Activated effector memory CD4-positive, alpha-beta T cell treated with Interleukin-2 at 50 U/mL for 16 hours (primary cell): ENCODE measurements around the gene ANGPTL7.
"Not testable (repeated sequence)": the region's sequence is repeated elsewhere in the genome, so short reads cannot be mapped to it uniquely, and the experiment has no call there.

ENCODE experiments used
- DNase-seq: peaks from one replicate; pipeline ENCODE4 v3.0.0-alpha.2; 2020

ANGPTL7 gene, protein sequence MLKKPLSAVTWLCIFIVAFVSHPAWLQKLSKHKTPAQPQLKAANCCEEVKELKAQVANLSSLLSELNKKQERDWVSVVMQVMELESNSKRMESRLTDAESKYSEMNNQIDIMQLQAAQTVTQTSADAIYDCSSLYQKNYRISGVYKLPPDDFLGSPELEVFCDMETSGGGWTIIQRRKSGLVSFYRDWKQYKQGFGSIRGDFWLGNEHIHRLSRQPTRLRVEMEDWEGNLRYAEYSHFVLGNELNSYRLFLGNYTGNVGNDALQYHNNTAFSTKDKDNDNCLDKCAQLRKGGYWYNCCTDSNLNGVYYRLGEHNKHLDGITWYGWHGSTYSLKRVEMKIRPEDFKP

GRCh38 chr1:11188858-11189451 lies at the start of gene ANGPTL7:
ANGPTL7 (plus strand) TSS chr1:11189355; CDS start chr1:11189580, 225 bp downstream.
- no peak for DNase-seq

- no peak for DNase-seq
Observed at GRCh38 chr1:11142618-11143391, 46.4 kb upstream of the ANGPTL7 start.

DNA sequence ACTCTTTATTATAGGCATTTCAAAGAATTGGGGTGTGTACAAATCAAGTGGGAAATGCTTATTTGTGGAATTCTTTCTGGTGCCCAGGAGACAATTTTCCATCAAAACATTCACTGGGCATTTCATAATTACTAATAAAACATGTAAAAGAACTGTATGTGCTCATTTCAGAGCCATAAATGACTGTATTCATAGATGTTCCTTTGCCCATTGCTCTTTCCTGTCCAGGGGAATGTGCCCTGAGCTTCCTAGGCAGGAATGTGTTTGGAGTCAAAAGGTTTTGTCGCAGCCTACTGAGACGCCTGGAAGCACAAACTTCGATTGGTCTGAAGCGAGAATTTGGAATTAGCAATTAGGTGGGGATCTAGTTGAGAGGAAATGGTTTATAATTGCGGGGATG lies 45.8 kb upstream of the ANGPTL7 start:
- DNase-seq = no peak

- no peak for DNase-seq
Observed at GRCh38 chr1:11143907-11144306, 45.2 kb upstream of the ANGPTL7 start.

DNA sequence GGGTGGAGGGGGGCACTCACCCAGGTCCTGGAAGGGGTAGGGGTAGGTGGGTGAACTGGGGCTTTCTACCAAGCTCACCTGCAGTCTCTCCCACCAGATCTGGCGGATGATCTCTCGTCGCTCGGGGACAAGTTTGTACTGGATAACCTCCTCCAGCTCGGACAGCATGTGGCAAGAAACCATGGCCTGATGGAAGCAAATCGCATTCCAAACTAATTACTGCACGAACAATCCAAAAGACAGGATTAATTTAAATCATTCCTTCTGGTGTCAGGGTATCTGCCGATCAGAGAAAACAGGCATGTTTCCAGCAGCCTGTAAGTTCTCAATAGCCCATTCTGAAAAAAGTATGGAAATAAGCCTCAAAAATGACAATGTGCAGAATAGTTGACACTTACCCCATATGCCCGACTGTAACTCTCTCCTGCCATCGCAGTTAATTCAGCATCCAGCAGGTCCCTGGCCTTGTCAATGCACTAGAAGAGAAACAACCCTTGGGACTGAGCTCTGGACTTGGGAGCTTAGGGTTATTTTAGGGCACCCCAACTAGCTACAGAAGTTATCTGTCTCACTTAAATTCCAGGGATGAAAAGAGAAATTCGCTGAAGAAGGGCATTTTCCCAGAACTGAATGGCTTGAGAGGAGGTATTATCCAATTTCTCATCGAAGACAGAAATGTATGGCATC lies 44.4 kb upstream of the ANGPTL7 start:
- DNase-seq = no peak

GRCh38 chr1:11145741-11146140 lies 43.4 kb upstream of the ANGPTL7 start:
- DNase-seq = no peak

- no peak for DNase-seq
Observed at GRCh38 chr1:11147197-11147770, 41.9 kb upstream of the ANGPTL7 start.

DNA sequence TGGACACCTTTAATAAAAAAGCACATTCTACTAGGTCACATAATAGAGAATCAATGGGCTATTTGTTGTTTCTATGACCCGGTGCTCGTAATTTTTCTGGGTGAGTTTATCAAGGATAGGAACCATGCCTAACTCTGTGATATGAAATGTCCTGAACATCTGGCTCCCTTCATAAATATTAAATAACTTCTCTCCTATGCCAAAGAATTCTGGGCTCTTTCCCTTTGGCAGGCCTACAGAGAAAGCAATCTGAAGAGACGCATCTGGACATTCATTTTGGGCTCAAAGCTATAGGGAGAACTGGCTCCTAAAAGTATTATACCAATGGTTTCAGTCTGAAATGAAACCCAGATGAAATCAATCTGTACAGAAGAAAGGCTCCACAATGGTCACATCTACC lies 38.8 kb upstream of the ANGPTL7 start:
- DNase-seq = no peak

DNA sequence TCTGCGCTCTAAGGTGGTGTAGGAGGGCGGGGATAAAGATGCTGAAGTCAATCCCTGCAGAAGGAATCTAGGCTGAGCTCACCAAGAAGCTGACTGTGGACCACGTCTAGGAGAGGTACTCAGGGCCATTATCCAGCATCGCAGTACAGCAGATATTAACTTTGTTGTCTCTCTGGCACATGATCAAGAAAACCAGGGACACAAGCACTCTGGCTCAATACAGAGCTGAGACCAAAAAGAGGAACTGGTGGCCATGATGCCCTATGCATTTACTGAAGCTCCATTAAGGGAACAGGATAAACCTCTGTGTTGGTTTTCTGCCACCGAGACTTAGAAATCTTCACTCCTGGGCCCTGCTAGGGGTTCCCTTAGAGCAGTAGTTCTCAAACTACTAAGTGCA lies 38.0 kb upstream of the ANGPTL7 start:
- no peak for DNase-seq

- DNase-seq = no peak
Observed at GRCh38 chr1:11151826-11152612, 37.1 kb upstream of the ANGPTL7 start.

DNA sequence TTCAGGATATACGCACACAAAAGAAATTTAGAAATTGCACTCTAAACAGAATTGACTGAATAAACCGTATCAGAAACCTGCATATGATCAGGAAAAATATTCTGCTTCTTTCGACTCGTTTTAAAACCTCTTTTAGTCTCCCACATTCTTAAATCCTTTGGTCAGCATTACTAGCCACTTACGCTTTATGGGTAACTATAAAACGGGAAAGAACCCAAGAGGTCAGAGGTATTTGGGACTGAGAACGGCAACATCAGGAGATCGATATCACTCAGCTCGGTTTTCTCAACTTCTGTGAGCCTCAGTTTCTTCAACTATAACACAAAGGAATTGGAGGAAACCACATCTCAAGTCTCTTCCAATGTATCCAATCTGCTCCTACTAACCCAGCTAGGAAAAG lies 36.4 kb upstream of the ANGPTL7 start:
- no peak for DNase-seq

- no peak for DNase-seq
Observed at GRCh38 chr1:11153184-11153583, 36.0 kb upstream of the ANGPTL7 start.

- DNase-seq = no peak
Observed at GRCh38 chr1:11156441-11156840, 32.7 kb upstream of the ANGPTL7 start.

DNA sequence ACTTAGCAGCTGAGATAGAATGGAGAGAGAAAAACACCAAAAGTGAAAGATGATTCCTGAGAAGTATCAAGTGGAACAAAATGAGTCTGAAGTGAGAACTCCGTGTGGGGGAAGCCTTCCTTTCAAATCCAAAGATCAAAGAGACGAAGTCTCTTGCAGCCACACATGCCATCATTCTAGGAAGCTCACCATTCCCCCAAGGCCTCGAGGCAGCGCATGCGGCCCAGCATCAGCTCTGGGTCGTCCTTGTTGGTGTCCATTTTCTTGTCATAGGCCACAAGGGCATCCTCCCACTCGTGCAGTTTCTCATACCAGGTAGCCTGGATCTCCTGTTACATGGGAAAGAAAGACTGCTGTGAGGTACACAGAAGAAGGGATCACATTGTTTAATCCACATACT lies 32.2 kb upstream of the ANGPTL7 start:
- no peak for DNase-seq

DNA sequence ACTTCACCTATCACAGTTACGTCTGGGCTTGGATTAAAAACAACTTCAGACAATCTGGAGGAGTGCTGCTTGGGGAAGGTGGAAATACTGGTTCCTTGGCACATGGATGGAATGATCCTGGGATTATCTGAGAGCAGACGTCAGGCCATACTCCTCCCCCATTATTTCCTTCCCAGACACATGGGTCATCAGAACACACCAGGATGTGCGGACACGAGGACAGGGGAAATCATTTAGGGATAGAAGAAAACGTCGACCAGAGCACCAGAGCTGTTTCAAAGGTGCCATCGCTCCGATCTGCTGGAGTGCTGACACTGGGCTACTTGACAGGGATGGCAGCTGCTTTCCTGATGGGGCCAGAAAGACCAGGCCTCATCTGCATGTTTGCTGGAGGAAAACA lies 31.8 kb upstream of the ANGPTL7 start:
- DNase-seq = no peak

DNA sequence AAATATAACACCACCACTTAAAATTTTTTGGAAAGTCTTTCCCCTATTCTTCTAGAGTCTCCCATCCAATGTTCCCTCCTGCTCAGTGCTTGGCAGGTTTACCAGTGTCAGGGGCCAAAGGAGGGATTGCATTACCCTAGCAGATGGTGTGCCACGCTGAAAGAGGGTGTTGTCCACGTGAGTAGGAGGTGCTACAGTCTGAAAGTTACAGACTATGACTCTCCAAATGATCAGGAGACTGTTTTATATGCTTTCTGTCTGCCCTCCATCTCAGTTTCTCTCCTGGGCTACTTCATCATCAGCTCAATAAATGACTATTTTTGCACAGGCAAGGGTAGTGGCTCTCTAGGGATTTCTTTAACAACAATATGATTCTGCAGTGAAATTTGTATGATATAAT lies 31.3 kb upstream of the ANGPTL7 start:
- DNase-seq = no peak

DNA sequence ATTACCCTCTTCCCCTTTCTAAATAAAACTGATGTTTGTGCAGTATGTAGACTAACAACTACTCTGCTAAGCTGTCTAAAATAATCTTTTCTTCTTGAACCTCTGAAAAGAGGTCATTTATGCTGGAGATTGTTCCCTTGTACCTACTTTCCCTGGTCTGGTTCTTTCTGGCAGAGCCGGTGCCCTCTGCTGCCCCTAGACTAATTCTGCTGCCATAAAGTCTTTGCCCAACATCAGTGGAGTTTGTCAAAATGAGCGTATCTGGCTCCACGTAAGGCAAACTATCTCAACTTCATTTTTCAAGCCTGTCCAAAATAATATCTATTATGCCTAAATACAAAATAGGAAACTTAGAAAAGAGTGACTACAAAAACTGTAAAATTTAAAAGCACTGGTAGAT lies 30.9 kb upstream of the ANGPTL7 start:
- DNase-seq = no peak

- no peak for DNase-seq
Observed at GRCh38 chr1:11158720-11159321, 30.3 kb upstream of the ANGPTL7 start.

- not testable (repeated sequence) for DNase-seq
Observed at GRCh38 chr1:11162752-11163151, 26.4 kb upstream of the ANGPTL7 start.

GRCh38 chr1:11166744-11167143 lies 22.4 kb upstream of the ANGPTL7 start:
- not testable (repeated sequence) for DNase-seq

DNA sequence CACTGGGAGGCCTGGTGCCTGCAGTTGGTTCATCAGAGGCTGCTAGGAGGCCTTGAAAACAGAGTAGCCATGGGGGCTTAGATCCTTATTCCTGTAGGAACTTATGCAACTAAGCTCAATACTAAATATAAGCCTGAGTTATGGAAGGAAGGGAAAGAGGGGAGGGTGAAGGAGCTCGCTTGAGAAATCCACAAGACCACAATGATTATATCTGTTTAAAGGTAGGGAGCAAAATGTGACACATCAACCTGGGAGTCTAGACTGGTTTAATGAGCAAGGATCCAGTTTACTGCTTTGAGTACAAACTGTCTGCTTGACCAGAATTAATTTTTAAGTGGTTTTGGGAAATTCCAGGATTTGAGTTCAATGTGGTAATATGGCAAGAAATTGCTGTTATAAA lies 20.4 kb upstream of the ANGPTL7 start:
- no peak for DNase-seq

GRCh38 chr1:11169202-11169601 lies 20.0 kb upstream of the ANGPTL7 start:
- no peak for DNase-seq
